ENCODE results near the gene NCOR1. TPM values are rescaled to one million over a fixed set of nuclear protein-coding genes. Genes with fewer than 3 reads are reported as not detected.

The NCOR1 gene
- total and polyA plus RNA-seq, 2 of the 8 experiments (the other 6 are each of a cell fraction or from before 2014, with no cell fraction given): 65.4 to 142 TPM

GRCh38 chr17:16100737-16101400 is 114.5 kb downstream of the NCOR1 start:
- Histone ChIP-seq H3K23ac (ENCODE audit: insufficient read length) (no peak overlapping the region), H3K36me3 (ENCODE audit: control insufficient read depth in 2 of 4, insufficient read depth in 4 of 4, low read length in 3 of 4) (peaks cover 9 to 37% (median 30%) of the 10 kb centered on the region in 4 experiments; a peak in 7 of 8 replicates), H3K27me3 (replicated peaks in 1 of 4; ENCODE audit: control insufficient read depth in 3 of 4, extremely low read depth in 1 of 4, insufficient read depth in 3 of 4, low read length in 3 of 4) (no peaks in the 10 kb centered on the region), H3K14ac (ENCODE audit: insufficient read length) (no peak overlapping the region), H4K5ac (ENCODE audit: insufficient read length, low read depth, low read length) (no peak overlapping the region), H3K4me2 (ENCODE audit: insufficient read depth in 1 of 2, low read depth in 2 of 2, low read length in 2 of 2) (no peak overlapping the region), H4K20me1 (replicated peaks in 1 of 2; ENCODE audit: control insufficient read depth in 1 of 2, insufficient read depth in 2 of 2, low read length in 2 of 2) (no peaks in the 10 kb centered on the region), H3K9me3 (ENCODE audit: insufficient read depth in 2 of 2, low read depth in 1 of 2, low read length in 1 of 2) (no peaks in the 10 kb centered on the region), H3K18ac (ENCODE audit: extremely low read depth, low read length) (no peak overlapping the region), H4K91ac (replicated peaks; ENCODE audit: insufficient read length, low read length) (no peak overlapping the region), H3K56ac (replicated peaks; ENCODE audit: insufficient read length, low read depth, low read length) (no peak overlapping the region), H2AFZ (ENCODE audit: low read length) (no peak overlapping the region), H2BK12ac (ENCODE audit: low read depth, low read length) (no peak overlapping the region), H3K4me1 (replicated peaks in 1 of 4; ENCODE audit: control insufficient read depth in 3 of 4, insufficient read depth in 4 of 4, low read length in 3 of 4) (no peaks in the 10 kb centered on the region), H3K79me1 (ENCODE audit: low read depth, low read length) (no peaks in the 10 kb centered on the region), H2AK5ac (ENCODE audit: low read depth, low read length) (no peak overlapping the region), H4K8ac (ENCODE audit: extremely low read depth, insufficient read depth, low read length) (no peak overlapping the region), H3K27ac (ENCODE audit: low read depth, low read length) (no peak overlapping the region), H3K4me3 (ENCODE audit: extremely low read depth in 1 of 4, insufficient read depth in 2 of 4, low read depth in 3 of 4, low read length in 4 of 4) (no peak overlapping the region), H3K9ac (replicated peaks in 1 of 4; ENCODE audit: extremely low read depth in 1 of 4, low read depth in 3 of 4, low read length in 3 of 4) (no peak overlapping the region), H3K23me2 (ENCODE audit: low read depth, low read length) (no peaks in the 10 kb centered on the region), H2BK20ac (ENCODE audit: low read length) (no peak overlapping the region), H2BK5ac (ENCODE audit: low read depth, low read length) (no peak overlapping the region), H2BK120ac (replicated peaks; ENCODE audit: low read depth, low read length) (no peak overlapping the region), H2BK15ac (ENCODE audit: low read length) (no peak overlapping the region), H3K79me2 (ENCODE audit: control insufficient read depth in 1 of 2, insufficient read depth in 2 of 2, low read length in 2 of 2) (no peaks in the 10 kb centered on the region), H3K4ac (replicated peaks; ENCODE audit: insufficient read length, low read depth, low read length) (no peak overlapping the region)
- FAIRE-seq: no peak
- TF ChIP-seq CTCF (IDR thresholded peaks at IDR 0.05; ENCODE audit: control extremely low read depth in 1 of 3, insufficient read depth in 1 of 3, low read depth in 1 of 3, low read length in 3 of 3) (peak in 1 of 3 experiments; percentile 11; a peak in 1 of 4 replicates), RAD21 (IDR thresholded peaks at IDR 0.05 in 1 of 2, conservative IDR thresholded peaks at IDR 0.05 in 1 of 2; ENCODE audit: low read depth in 2 of 2, low read length in 2 of 2) (peak; percentile 16 to 26; a peak in 2 of 4 replicates), TAF7 (optimal IDR thresholded peaks at IDR 0.05; ENCODE audit: borderline replicate concordance, low read depth, low read length) (no peak)
- CTCF ChIA-PET (ENCODE audit: partially characterized antibody): interaction anchor here (0.9 kb wide), 1 partner anchor 10 kb away, joined by 3 read pairs; no protein-coding TSS in a partner anchor
- POLR2A ChIA-PET (ENCODE audit: partially characterized antibody): interaction anchor here (1.0 kb wide), 1 partner anchor 10 kb away, joined by 4 read pairs; no protein-coding TSS in a partner anchor
- WGBS, 2 experiments (ENCODE audit: extremely low coverage in 1 of 2, insufficient coverage in 1 of 2, insufficient read length in 1 of 2, insufficient replicate concordance in 2 of 2, low coverage in 1 of 2, low lambda C conversion rate in 2 of 2, missing lambda C conversion rate in 1 of 2): 90% methylated on average over 8 of the region's 8 CpGs; no CpG with 5 or more reads in 1 of the 2 experiments
- no peak for DNase-seq (ENCODE audit: low read depth in 1 of 2, low spot score in 2 of 2)
